GM23338 (cell line): ENCODE measurements around the gene SLC2A4RG. TPM values are rescaled to one million over a fixed set of nuclear protein-coding genes. Genes with fewer than 3 reads are reported as not detected.

Experiments
- ATAC-seq: fragments of 200-7000 bp; cut with Tn5 transposase; 3 replicates; pipeline ENCODE4 v1.9.1; 2020
- DNase-seq: peaks from one replicate; pipeline ENCODE4 v3.0.0-alpha.2; 2015; ENCODE audit warnings: low spot score
- H2AFZ ChIP-seq: fragments of 200-600 bp; sonication (generic); 2 replicates; pipeline ENCODE4 v1.8.0; 2016; ENCODE audit warnings: antibody characterized with exemption, mild to moderate bottlenecking, moderate library complexity
- H3F3A ChIP-seq: fragments of 200-600 bp; sonication (generic); replicated peaks from 2 replicates; pipeline ENCODE4 v1.8.0; 2017; ENCODE audit warnings: antibody characterized with exemption, mixed run types, low read depth
- H3K27ac ChIP-seq: fragments of 200-600 bp; sonication (generic); 2 replicates; pipeline ENCODE4 v1.6.1; 2016; ENCODE audit warnings: low read depth
- H3K27me3 ChIP-seq: fragments of 200-600 bp; sonication (generic); 2 replicates; pipeline ENCODE4 v1.8.0; 2016; ENCODE audit warnings: mild to moderate bottlenecking, mixed run types, moderate library complexity; ENCODE audit not compliant: insufficient read depth
- H3K36me3 ChIP-seq: fragments of 200-600 bp; sonication (generic); 2 replicates; pipeline ENCODE4 v1.8.0; 2016; ENCODE audit warnings: mild to moderate bottlenecking; ENCODE audit not compliant: insufficient read depth
- H3K4me1 ChIP-seq: fragments of 200-600 bp; sonication (generic); 2 replicates; pipeline ENCODE4 v1.8.0; 2016; ENCODE audit warnings: mild to moderate bottlenecking, moderate library complexity; ENCODE audit not compliant: insufficient read depth
- H3K4me2 ChIP-seq: fragments of 200-600 bp; sonication (generic); 2 replicates; pipeline ENCODE4 v1.7.1; 2017; ENCODE audit warnings: mixed run types
- H3K4me3 ChIP-seq: fragments of 200-600 bp; sonication (generic); 2 replicates; pipeline ENCODE4 v1.6.1; 2016; ENCODE audit warnings: mixed run types
- H3K79me2 ChIP-seq: fragments of 200-600 bp; sonication (generic); replicated peaks from 2 replicates; pipeline ENCODE4 v1.8.0; 2017; ENCODE audit warnings: mild to moderate bottlenecking; ENCODE audit not compliant: insufficient read depth
- H3K9me2 ChIP-seq: fragments of 200-600 bp; sonication (generic); 2 replicates; pipeline ENCODE4 v1.8.0; 2017; ENCODE audit not compliant: insufficient read depth
- H4K20me1 ChIP-seq: fragments of 200-600 bp; sonication (generic); replicated peaks from 2 replicates; pipeline ENCODE4 v1.8.0; 2017; ENCODE audit warnings: mild to moderate bottlenecking; ENCODE audit not compliant: insufficient read depth
- H3K27ac Mint-ChIP-seq: 2 replicates; pipeline ENCODE4 v1.8.0; 2020; ENCODE audit warnings: inconsistent platforms, mild to moderate bottlenecking, moderate library complexity, mixed read lengths
- H3K27me3 Mint-ChIP-seq: 3 replicates; pipeline ENCODE4 v1.8.0; 2022; ENCODE audit warnings: low read depth, mild to moderate bottlenecking, moderate library complexity, mixed read lengths, inconsistent platforms; ENCODE audit not compliant: insufficient read depth, poor library complexity
- H3K36me3 Mint-ChIP-seq: 3 replicates; pipeline ENCODE4 v1.8.0; 2021; ENCODE audit warnings: low read depth, mild to moderate bottlenecking, inconsistent platforms, moderate library complexity, mixed read lengths
- H3K4me1 Mint-ChIP-seq: 3 replicates; pipeline ENCODE4 v1.8.0; 2020; ENCODE audit warnings: mild to moderate bottlenecking, inconsistent platforms, mixed read lengths
- H3K4me3 Mint-ChIP-seq: 3 replicates; pipeline ENCODE4 v1.8.0; 2021; ENCODE audit warnings: moderate library complexity, mild to moderate bottlenecking, inconsistent platforms, mixed read lengths
- H3K9me3 Mint-ChIP-seq: 3 replicates; pipeline ENCODE4 v1.8.0; 2020; ENCODE audit warnings: moderate library complexity, mild to moderate bottlenecking, inconsistent platforms, mixed read lengths
- CREB1 ChIP-seq: fragments of 250-450 bp; sonication (Bioruptor Pico); IDR thresholded peaks from 2 replicates; pipeline ENCODE4 v1.5.0; 2020; ENCODE audit warnings: low read depth, mild to moderate bottlenecking, moderate library complexity
- CTCF ChIP-seq, 2 experiments: fragments of 200-600 bp in 1 of 2; sonication (generic) in 1 of 2; conservative IDR thresholded peaks; 2 replicates each; pipeline versions ENCODE4 v1.5.1 to v1.6.1; 2016 to 2017; ENCODE audit warnings: antibody characterized with exemption in 2 of 2, low read depth in 2 of 2, mild to moderate bottlenecking in 2 of 2, moderate library complexity in 1 of 2
- ETS1 ChIP-seq: IDR thresholded peaks from 2 replicates; pipeline ENCODE4 v1.6.1; 2016; ENCODE audit warnings: antibody characterized with exemption
- EZH2 ChIP-seq: fragments of 200-600 bp; sonication (generic); IDR thresholded peaks from one replicate; pipeline ENCODE4 v1.8.0; 2017; ENCODE audit warnings: antibody characterized with exemption, mild to moderate bottlenecking, low read depth; ENCODE audit not compliant: unreplicated experiment
- EZH2phosphoT487 ChIP-seq: fragments of 200-600 bp; sonication (generic); IDR thresholded peaks from one replicate; pipeline ENCODE4 v1.8.1; 2018; ENCODE audit warnings: antibody characterized with exemption; ENCODE audit not compliant: unreplicated experiment
- JUNB ChIP-seq: IDR thresholded peaks from one replicate; pipeline ENCODE4 v1.6.1; 2016; ENCODE audit warnings: antibody characterized with exemption; ENCODE audit not compliant: unreplicated experiment
- NANOG ChIP-seq: IDR thresholded peaks from 2 replicates; pipeline ENCODE4 v1.6.1; 2016; ENCODE audit warnings: antibody characterized with exemption, borderline replicate concordance
- POLR2AphosphoS5 ChIP-seq: IDR thresholded peaks from 2 replicates; pipeline ENCODE4 v1.6.1; 2016; ENCODE audit warnings: antibody characterized with exemption, low read depth
- REST ChIP-seq: IDR thresholded peaks from one replicate; pipeline ENCODE4 v1.6.1; 2018; ENCODE audit warnings: antibody characterized with exemption; ENCODE audit not compliant: unreplicated experiment
- ZNF114 ChIP-seq: fragments of 250-450 bp; sonication (Bioruptor Pico); IDR thresholded peaks from 2 replicates; pipeline ENCODE4 v1.5.0; 2020; ENCODE audit warnings: mild to moderate bottlenecking, moderate library complexity
- ZNF331 ChIP-seq: fragments of 250-450 bp; sonication (Bioruptor Pico); IDR thresholded peaks from 2 replicates; pipeline ENCODE4 v1.5.0; 2020; ENCODE audit warnings: low read depth, mild to moderate bottlenecking, moderate library complexity
- polyA plus RNA-seq: library from polyadenylated mRNA; unstranded; fragments of >200 nt; fragmentation: Nextera tagmentation; extraction: Ambion mirVana; gene quantifications from 2 replicates; pipeline ENCODE4 v1.2.1, GENCODE V29; 2016
- total RNA-seq: library from RNA; depleted of rRNA; stranded (reverse); fragments of >200 nt; shearing (Covaris generic); gene quantifications from 2 replicates; pipeline ENCODE4 v1.2.3, GENCODE V29; 2014

Gene SLC2A4RG
- total and polyA plus RNA-seq, 2 experiments from 2014 or later, result 22.8 to 42.0 TPM

- Histone ChIP-seq H3K4me3 (no peak overlapping the region), H3F3A (peaks cover 15% of the 10 kb centered on the region), H3K9me2 (no peaks in the 10 kb centered on the region), H3K79me2 (no peaks in the 10 kb centered on the region; the same call in none of the 2 replicates), H3K36me3 (no peaks in the 10 kb centered on the region), H3K4me2 (no peak overlapping the region), H4K20me1 (peaks cover 19% of the 10 kb centered on the region), H2AFZ (no peak overlapping the region), H3K4me1 (peaks cover 4% of the 10 kb centered on the region; the same call in 1 of the 2 replicates), H3K27ac (no peak overlapping the region), H3K27me3 (no peaks in the 10 kb centered on the region)
- Mint-ChIP-seq H3K27ac (no peak overlapping the region; the same call in 1 of the 2 replicates), H3K9me3 (no peaks in the 10 kb centered on the region), H3K4me1 (peaks cover 2% of the 10 kb centered on the region), H3K36me3 (no peaks in the 10 kb centered on the region; the same call in 2 of the 3 replicates), H3K27me3 (peaks cover 10% of the 10 kb centered on the region), H3K4me3 (no peak overlapping the region)
- DNase-seq, result no peak
- TF ChIP-seq EZH2 (no peak), NANOG (no peak), EZH2phosphoT487 (no peak), CREB1 (CRISPR knock-in tag) (no peak), JUNB (no peak), CTCF (conservative IDR thresholded peaks at IDR 0.05; ENCODE audit: low read depth in 2 of 2) (no peak), REST (no peak), POLR2AphosphoS5 (no peak), ZNF331 (CRISPR knock-in tag) (no peak), ETS1 (no peak), ZNF114 (no peak)
- ATAC-seq, result no peak
Measured at GRCh38 chr20:63787749-63788148, 48.2 kb downstream of the SLC2A4RG start.
